Right kidney (tissue), 1 donor: ENCODE measurements around the gene DHRS7C.
"Not testable (repeated sequence)": the region's sequence is repeated elsewhere in the genome, so short reads cannot be mapped to it uniquely, and the experiment has no call there.

Experiments
- DNase-seq: peaks from one replicate; pipeline ENCODE4 v3.0.0-alpha.2; 2016

The DHRS7C gene

GRCh38 chr17:9810100-9810949, 18.9 kb upstream of the DHRS7C start:
- DNase-seq, result no peak

GRCh38 chr17:9809409-9809808, 18.0 kb upstream of the DHRS7C start:
- DNase-seq, result no peak

GRCh38 chr17:9806699-9807098, 15.3 kb upstream of the DHRS7C start:
- DNase-seq, result no peak

DNA sequence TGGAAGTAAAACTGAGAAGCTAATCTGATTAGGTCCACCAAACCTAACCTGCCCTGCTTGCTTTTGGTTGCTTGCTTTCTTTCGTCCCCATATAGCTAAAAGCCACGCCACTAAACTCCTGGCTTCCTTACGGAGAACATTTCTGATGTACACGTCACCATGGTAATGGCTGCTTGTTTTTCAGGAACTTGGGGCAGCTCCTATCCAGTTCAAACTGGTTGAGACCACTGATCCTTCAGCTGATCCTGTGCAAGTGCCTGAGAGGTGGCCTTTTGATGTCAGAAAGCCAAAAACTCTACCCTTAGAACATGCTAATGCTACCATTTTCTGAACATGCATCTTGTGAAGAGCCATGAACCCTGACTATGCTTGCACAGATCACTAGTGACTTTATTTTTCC, 14.4 kb upstream of the DHRS7C start:
- no peak for DNase-seq

GRCh38 chr17:9802697-9803096, 11.3 kb upstream of the DHRS7C start:
- DNase-seq, result no peak

- DNase-seq, result no peak
These were observed 10.9 kb upstream of the DHRS7C start for GRCh38 chr17:9802294-9802693.

DNA sequence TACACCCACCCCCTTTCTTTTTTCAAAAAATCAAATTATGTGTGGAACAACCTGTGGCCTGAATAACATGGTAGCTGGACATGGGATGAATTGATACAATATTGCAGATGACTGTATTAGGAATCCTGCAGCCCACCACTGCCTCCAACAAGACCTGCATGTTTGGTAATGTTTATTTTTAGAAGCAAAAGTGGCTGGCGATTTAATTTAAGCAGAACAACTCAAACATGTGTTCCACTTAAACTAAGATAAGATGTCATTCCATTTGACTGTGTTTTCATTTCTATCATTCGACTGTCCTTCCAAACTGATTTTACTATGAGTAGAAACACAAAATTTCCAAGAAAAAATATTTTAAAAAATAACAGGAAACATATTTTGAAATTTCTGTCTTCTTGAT, 10.1 kb upstream of the DHRS7C start:
- no peak for DNase-seq

DNA sequence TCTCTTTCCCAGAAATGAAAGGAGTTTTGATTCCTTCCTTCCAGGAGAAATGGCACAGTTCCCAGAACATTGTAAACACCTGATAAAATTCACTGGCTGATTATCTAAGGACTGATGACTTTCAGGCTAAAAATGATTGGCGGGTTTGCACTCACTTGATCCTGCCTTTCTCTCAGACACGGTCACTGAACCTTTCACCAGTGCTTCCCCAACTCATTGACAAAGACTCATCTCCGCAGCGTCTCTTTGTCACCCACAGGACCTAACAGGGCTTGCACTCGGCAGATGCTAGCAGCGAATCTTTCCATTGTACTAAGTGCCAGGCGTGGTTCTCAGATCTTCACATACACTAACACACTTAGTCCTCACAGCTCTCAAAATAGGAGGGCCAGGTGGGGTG, 7.3 kb upstream of the DHRS7C start:
- no peak for DNase-seq

- no peak for DNase-seq
These were observed 6.6 kb upstream of the DHRS7C start for GRCh38 chr17:9798008-9798407.

- DNase-seq, result no peak
These were observed 919 bp upstream of the DHRS7C start for GRCh38 chr17:9792181-9792840.

- no peak for DNase-seq
These were observed 1.1 kb downstream of the DHRS7C start for GRCh38 chr17:9790316-9790715.

- no peak for DNase-seq
These were observed 2.8 kb downstream of the DHRS7C start for GRCh38 chr17:9788601-9789000.

- no peak for DNase-seq
These were observed 6.8 kb downstream of the DHRS7C start for GRCh38 chr17:9784544-9784943.

- DNase-seq, result not testable (repeated sequence)
These were observed 7.9 kb downstream of the DHRS7C start for GRCh38 chr17:9783465-9783864.

- no peak for DNase-seq
These were observed 8.3 kb downstream of the DHRS7C start for GRCh38 chr17:9783050-9783449.

DNA sequence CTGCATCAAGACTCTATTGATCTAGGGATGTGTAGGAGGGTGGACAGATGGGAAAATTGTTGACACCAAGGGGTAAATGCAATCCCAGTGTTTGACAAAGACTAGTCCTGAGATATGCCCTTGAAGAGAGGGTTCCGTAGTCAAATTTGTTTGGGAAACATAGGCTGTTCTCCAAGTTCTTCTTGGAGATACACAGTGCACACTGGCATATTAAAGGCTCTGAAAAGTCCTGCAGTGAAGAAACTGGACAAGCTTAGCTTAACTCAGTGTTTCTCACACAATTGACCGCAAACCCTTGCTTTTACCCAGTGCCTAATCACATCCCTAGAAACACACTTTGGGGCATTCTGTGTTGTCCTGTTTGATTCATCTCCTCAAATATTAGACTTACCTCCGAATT, 10.8 kb downstream of the DHRS7C start:
- DNase-seq, result no peak

DNA sequence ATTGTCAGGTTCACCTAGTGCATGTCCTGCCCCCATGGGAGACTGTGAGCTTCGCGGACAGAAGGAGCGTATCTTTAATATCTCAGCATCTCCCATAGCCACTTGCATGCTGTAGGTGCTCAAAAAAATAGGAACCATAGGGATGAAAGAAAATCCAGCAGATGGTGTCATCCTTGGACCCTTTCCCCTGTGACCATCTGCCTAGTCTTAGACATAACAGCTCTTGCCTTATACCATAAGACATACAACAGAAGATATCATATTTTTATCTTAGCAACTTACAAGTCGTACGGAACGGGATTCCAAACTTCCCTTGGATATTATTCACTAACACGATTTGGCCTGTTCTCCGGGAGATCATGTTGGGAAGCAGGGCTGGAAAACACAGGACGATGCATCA, 14.5 kb downstream of the DHRS7C start:
- no peak for DNase-seq

- DNase-seq, result no peak
These were observed 18.7 kb downstream of the DHRS7C start for GRCh38 chr17:9772658-9773057.

DNA sequence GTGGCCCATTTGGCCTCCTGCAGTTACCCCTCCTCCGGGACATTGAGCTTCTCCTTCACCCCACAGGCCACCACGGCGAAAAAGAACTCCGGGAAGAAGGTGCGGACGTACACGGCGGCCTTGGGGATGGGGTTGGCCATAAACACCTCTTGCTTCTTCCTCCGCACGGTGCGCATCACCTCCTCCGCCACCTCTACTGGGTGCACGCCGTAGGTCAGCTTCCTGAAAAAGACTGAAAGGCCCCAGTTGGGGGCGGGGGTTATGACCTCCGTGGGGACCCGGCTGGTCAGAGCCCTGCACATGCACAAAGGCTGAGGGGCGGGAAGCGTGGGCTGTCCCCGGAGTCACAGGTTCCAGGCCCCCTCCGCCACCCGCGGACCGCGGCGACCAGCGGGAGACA, 19.9 kb downstream of the DHRS7C start:
- DNase-seq, result no peak

DNA sequence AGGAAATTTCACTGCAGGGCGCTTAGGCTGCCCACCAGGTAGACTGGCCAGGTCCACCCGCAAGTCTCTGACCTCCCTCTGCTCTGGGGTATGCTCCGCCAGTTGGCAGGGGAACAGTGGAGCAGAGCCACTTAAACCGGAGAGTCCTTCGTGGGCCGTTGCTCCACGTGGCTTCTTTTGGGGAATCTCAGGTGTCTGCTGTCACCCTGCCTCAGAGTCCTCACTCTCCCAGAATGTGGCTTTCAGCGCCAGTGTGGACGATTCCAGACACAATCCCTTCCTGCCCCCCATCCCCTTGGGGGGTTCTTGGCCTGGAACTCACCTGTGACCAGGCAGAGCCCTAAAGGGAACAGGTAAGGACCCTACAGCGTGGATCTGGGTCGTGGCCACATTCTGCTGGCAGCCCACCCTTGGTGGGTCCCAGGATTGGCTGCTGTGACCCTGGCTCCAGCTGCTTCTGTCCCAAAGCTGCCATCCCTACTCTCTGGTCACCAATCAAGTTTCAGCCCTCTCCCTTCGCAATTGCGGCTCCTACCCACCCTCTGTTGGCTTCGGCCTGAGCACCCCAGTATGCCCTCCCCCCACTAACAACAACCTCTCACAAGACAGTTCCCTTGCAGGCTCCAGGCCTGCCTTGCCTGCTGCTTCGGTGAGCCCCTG, 22.2 kb downstream of the DHRS7C start:
- DNase-seq, result no peak

DNA sequence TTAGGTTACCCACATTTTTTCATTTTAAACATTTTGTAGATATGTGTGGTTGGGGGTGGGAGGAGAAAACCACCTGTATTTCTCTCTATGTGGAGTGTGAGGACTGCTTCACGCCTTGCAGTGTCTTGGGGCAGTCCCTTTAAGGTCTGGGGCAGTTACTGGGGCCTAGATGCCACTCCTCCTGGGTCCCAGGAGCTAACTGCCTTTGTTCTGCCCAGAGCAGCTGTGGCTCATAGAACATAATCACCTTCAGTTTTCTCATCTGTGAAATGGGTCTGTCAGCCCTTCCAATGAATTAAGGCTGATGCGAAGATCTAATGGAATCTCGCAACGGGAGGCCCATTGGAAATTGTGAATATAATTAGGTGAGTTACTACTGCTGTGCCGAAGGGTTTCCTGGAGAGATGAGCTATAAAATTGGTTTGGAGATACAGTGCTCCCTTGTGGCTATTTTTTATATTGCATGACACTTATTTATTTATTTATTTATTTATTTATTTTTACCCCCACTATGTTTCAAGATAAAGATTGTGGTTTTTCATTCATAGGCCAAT, 22.9 kb downstream of the DHRS7C start:
- peak; percentile 34 for DNase-seq

- DNase-seq, result no peak
These were observed 23.9 kb downstream of the DHRS7C start for GRCh38 chr17:9767432-9767991.

- no peak for DNase-seq
These were observed 24.4 kb downstream of the DHRS7C start for GRCh38 chr17:9766970-9767369.
